GM10266 (cell line): ENCODE results near the gene SCAPER.

Experiments used
- DNase-seq: peaks from one replicate; pipeline ENCODE4 v3.0.0; 2012; ENCODE audit errors: extremely low spot score
- CTCF ChIP-seq: IDR thresholded peaks from 2 replicates; pipeline ENCODE4 v1.5.1; 2012; ENCODE audit warnings: mild to moderate bottlenecking, low read depth; ENCODE audit not compliant: control insufficient read depth, insufficient read depth; ENCODE audit errors: missing control alignments

The SCAPER gene

GRCh38 chr15:76772776-76773175, 132.4 kb downstream of the SCAPER start:
- no peak for DNase-seq
- TF ChIP-seq CTCF = no peak

DNA sequence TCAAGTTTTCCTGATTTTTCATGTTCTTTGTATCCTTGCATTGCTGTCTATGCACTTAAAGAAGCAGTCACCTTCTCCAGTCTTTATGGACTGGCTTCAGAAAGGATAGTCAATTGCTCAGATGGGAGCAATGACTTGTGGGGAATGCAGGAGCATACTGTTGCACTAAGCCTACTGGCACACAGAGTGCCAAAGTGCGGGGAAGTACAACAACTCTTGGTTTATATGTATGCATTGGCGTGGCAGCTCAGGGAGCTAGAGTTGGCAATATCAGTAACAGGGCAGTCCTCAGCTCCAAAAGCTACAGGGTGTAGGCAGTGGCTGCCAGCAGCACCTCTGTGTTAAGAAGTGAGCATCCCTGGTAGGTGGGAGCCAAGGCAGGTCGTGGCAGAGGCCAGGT, 141.1 kb downstream of the SCAPER start:
- no peak for TF ChIP-seq CTCF
- no peak for DNase-seq

- TF ChIP-seq CTCF = no peak
- no peak for DNase-seq
Observed at GRCh38 chr15:76763554-76763953, 141.6 kb downstream of the SCAPER start.

GRCh38 chr15:76756381-76756780, 148.8 kb downstream of the SCAPER start:
- no peak for DNase-seq
- TF ChIP-seq CTCF = no peak

DNA sequence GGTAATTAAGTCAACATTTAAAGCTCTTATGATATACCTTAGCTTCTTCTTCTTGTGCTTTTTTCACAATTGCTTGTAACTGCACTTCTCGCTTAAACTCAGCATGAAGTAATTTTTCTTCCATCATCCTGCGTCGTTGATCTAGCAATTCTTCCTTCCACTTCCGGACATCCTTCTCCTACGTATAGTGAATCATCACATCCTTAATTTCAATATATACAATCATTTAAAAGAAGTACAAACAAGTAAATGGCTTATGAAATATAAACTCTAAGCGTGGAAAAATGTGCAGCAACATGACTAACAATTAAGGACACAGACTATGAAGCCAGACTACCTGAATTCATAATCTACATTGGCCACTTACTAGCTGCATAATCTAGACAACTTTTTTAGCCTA, 151.4 kb downstream of the SCAPER start:
- TF ChIP-seq CTCF = no peak
- DNase-seq = no peak

- DNase-seq = no peak
- no peak for TF ChIP-seq CTCF
Observed at GRCh38 chr15:76753131-76753530, 152.0 kb downstream of the SCAPER start.

GRCh38 chr15:76752549-76752948, 152.6 kb downstream of the SCAPER start:
- no peak for TF ChIP-seq CTCF
- DNase-seq = no peak
